Mesendoderm (in vitro differentiated cells): Measurements from ENCODE around the gene NNT.

Experiments
- DNase-seq: peaks from one replicate; pipeline ENCODE4 v3.0.0; 2013
- H2AK5ac ChIP-seq: 2 replicates; pipeline ENCODE4 v1.6.1; 2013; ENCODE audit warnings: low read length, inconsistent platforms
- H2BK120ac ChIP-seq: 2 replicates; pipeline ENCODE4 v1.6.1; 2013; ENCODE audit warnings: low read depth, mild to moderate bottlenecking, low read length, moderate library complexity, mixed read lengths
- H2BK15ac ChIP-seq: replicated peaks from 2 replicates; pipeline ENCODE4 v1.6.1; 2013; ENCODE audit warnings: low read depth, mild to moderate bottlenecking, moderate library complexity
- H2BK5ac ChIP-seq: 2 replicates; pipeline ENCODE4 v1.6.1; 2013; ENCODE audit warnings: low read length, inconsistent platforms
- H3K18ac ChIP-seq: 2 replicates; pipeline ENCODE4 v1.6.1; 2013; ENCODE audit warnings: mild to moderate bottlenecking, low read length, mixed read lengths
- H3K23ac ChIP-seq: one replicate; pipeline ENCODE4 v1.6.1; 2013; ENCODE audit warnings: low read length
- H3K27ac ChIP-seq: 2 replicates; pipeline ENCODE4 v1.5.1; 2013; ENCODE audit warnings: low read depth, mild to moderate bottlenecking, inconsistent platforms, low read length, moderate library complexity
- H3K27me3 ChIP-seq: 2 replicates; pipeline ENCODE4 v1.6.1; 2013; ENCODE audit warnings: low read length, control low read depth, mild to moderate bottlenecking, inconsistent platforms; ENCODE audit not compliant: insufficient read depth, poor library complexity
- H3K36me3 ChIP-seq: 2 replicates; pipeline ENCODE4 v1.6.1; 2013; ENCODE audit warnings: low read length, inconsistent platforms; ENCODE audit not compliant: control insufficient read depth, insufficient read depth
- H3K4ac ChIP-seq: one replicate; pipeline ENCODE4 v1.6.1; 2013; ENCODE audit warnings: low read depth, mild to moderate bottlenecking, low read length, moderate library complexity
- H3K4me1 ChIP-seq: 2 replicates; pipeline ENCODE4 v1.6.1; 2013; ENCODE audit warnings: low read depth, low read length, inconsistent platforms; ENCODE audit not compliant: control insufficient read depth
- H3K4me2 ChIP-seq: 2 replicates; pipeline ENCODE4 v1.6.1; 2013; ENCODE audit warnings: low read length
- H3K4me3 ChIP-seq: 2 replicates; pipeline ENCODE4 v1.5.1; 2013; ENCODE audit warnings: mild to moderate bottlenecking, low read length
- H3K56ac ChIP-seq: one replicate; pipeline ENCODE4 v1.6.1; 2013; ENCODE audit warnings: low read length
- H3K79me1 ChIP-seq: 2 replicates; pipeline ENCODE4 v1.6.1; 2013; ENCODE audit warnings: low read length, inconsistent platforms
- H3K79me2 ChIP-seq: 2 replicates; pipeline ENCODE4 v1.6.1; 2013; ENCODE audit warnings: mild to moderate bottlenecking, low read length; ENCODE audit not compliant: control insufficient read depth, insufficient read depth
- H3K9ac ChIP-seq: 2 replicates; pipeline ENCODE4 v1.6.1; 2013; ENCODE audit warnings: low read length, inconsistent platforms
- H4K5ac ChIP-seq: one replicate; pipeline ENCODE4 v1.6.1; 2013; ENCODE audit warnings: low read length
- H4K8ac ChIP-seq: one replicate; pipeline ENCODE4 v1.6.1; 2013; ENCODE audit warnings: low read depth, mild to moderate bottlenecking, control low read depth, low read length, moderate library complexity
- WGBS: extraction: QIAGEN DNeasy Blood & Tissue Kit; methylation state at CpG from one replicate; pipeline ENCODE4 v1.1.7; 2013; ENCODE audit warnings: low lambda C conversion rate, missing lambda C conversion rate; ENCODE audit not compliant: insufficient coverage; ENCODE audit errors: extremely low coverage; 5-methylcytosine and 5-hydroxymethylcytosine counted together

The NNT gene

GRCh38 chr5:43556857-43557542 lies 46.0 kb upstream of the NNT start, which contains the start of gene PAIP1:
PAIP1 (minus strand) TSS chr5:43557077; CDS start chr5:43556846, 231 bp downstream.
- Histone ChIP-seq H3K4me1 (peaks cover 5% of the 10 kb centered on the region), H3K27me3 (no peaks in the 10 kb centered on the region), H3K36me3 (no peaks in the 10 kb centered on the region), H2BK15ac (no peak within 1 kb of the TSS), H3K9ac (peak within 1 kb of the TSS; percentile 97), H3K23ac (no peak within 1 kb of the TSS), H3K4me3 (peak within 1 kb of the TSS; percentile 95), H3K4me2 (peak within 1 kb of the TSS; percentile 76), H4K8ac (peak within 1 kb of the TSS; percentile 99), H3K56ac (peak within 1 kb of the TSS; percentile 96), H3K27ac (peak within 1 kb of the TSS; percentile 95), H3K79me2 (peaks cover 29% of the 10 kb centered on the region), H3K4ac (peak within 1 kb of the TSS; percentile 95), H3K18ac (peak within 1 kb of the TSS; percentile 65), H4K5ac (no peak within 1 kb of the TSS), H3K79me1 (peaks cover 3% of the 10 kb centered on the region), H2AK5ac (no peak within 1 kb of the TSS), H2BK5ac (peak within 1 kb of the TSS; percentile 76), H2BK120ac (peak within 1 kb of the TSS; percentile 2)
- DNase-seq, result peak; percentile 94
- WGBS, result no CpG with 5 or more reads among the region's 79 CpGs

- H3K4me3 ChIP-seq, result no peak overlapping the region
- no CpG with 5 or more reads among the region's 2 CpGs for WGBS
- H3K27ac ChIP-seq, result no peak overlapping the region
- no peak overlapping the region for H2BK5ac ChIP-seq
- no peak overlapping the region for H3K18ac ChIP-seq
- H3K4ac ChIP-seq, result no peak overlapping the region
- no peak overlapping the region for H2BK15ac ChIP-seq
- H3K56ac ChIP-seq, result no peak overlapping the region
- no peak overlapping the region for H3K23ac ChIP-seq
- H3K4me1 ChIP-seq, result no peaks in the 10 kb centered on the region
- H3K79me2 ChIP-seq, result peaks cover 4% of the 10 kb centered on the region
- no peaks in the 10 kb centered on the region for H3K36me3 ChIP-seq
- H2BK120ac ChIP-seq, result no peak overlapping the region
- no peaks in the 10 kb centered on the region for H3K27me3 ChIP-seq
- no peak overlapping the region for H3K4me2 ChIP-seq
- H3K79me1 ChIP-seq, result no peaks in the 10 kb centered on the region
- no peak overlapping the region for H2AK5ac ChIP-seq
- no peak overlapping the region for H4K8ac ChIP-seq
- H3K9ac ChIP-seq, result no peak overlapping the region
- no peak overlapping the region for H4K5ac ChIP-seq
- no peak for DNase-seq
Observed at GRCh38 chr5:43560128-43560527, 42.9 kb upstream of the NNT start.

GRCh38 chr5:43561356-43561755 lies 41.6 kb upstream of the NNT start:
- Histone ChIP-seq H2BK5ac (no peak overlapping the region), H2AK5ac (no peak overlapping the region), H3K23ac (no peak overlapping the region), H3K4me2 (no peak overlapping the region), H3K79me2 (no peaks in the 10 kb centered on the region), H3K56ac (no peak overlapping the region), H3K4ac (no peak overlapping the region), H3K79me1 (no peaks in the 10 kb centered on the region), H4K8ac (no peak overlapping the region), H4K5ac (no peak overlapping the region), H3K4me1 (no peaks in the 10 kb centered on the region), H3K36me3 (no peaks in the 10 kb centered on the region), H3K4me3 (no peak overlapping the region), H2BK120ac (no peak overlapping the region), H3K18ac (no peak overlapping the region), H2BK15ac (no peak overlapping the region), H3K9ac (no peak overlapping the region), H3K27ac (no peak overlapping the region), H3K27me3 (no peaks in the 10 kb centered on the region)
- DNase-seq, result no peak

DNA sequence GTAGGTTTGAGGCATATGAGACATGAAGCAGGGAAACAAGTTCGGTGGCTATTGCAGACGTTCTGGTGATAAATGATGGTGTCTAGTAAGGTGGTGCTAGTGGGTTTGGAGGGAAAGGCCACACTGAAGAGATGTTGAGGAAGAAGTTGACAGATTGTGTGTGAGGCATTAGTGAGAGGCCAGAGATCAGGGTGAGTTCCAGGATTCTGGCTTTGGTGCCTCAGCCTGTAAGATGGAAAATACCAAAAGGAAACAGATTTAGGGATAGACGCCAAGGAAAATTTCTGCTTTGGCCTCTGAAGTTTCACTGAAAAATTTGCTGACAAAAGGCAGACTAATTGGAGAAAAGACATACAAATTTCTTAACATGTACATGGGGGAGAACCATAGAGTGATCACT lies 39.7 kb upstream of the NNT start:
- Histone ChIP-seq H3K27ac (no peak overlapping the region), H3K18ac (no peak overlapping the region), H3K23ac (no peak overlapping the region), H3K79me2 (no peaks in the 10 kb centered on the region), H2BK15ac (no peak overlapping the region), H3K4ac (no peak overlapping the region), H3K36me3 (no peaks in the 10 kb centered on the region), H2AK5ac (no peak overlapping the region), H2BK120ac (no peak overlapping the region), H2BK5ac (no peak overlapping the region), H3K4me1 (no peaks in the 10 kb centered on the region), H3K56ac (no peak overlapping the region), H4K8ac (no peak overlapping the region), H3K4me3 (no peak overlapping the region), H3K27me3 (no peaks in the 10 kb centered on the region), H3K4me2 (no peak overlapping the region), H3K79me1 (no peaks in the 10 kb centered on the region), H3K9ac (no peak overlapping the region), H4K5ac (no peak overlapping the region)
- WGBS, result no CpG with 5 or more reads among the region's 3 CpGs
- DNase-seq, result no peak

DNA sequence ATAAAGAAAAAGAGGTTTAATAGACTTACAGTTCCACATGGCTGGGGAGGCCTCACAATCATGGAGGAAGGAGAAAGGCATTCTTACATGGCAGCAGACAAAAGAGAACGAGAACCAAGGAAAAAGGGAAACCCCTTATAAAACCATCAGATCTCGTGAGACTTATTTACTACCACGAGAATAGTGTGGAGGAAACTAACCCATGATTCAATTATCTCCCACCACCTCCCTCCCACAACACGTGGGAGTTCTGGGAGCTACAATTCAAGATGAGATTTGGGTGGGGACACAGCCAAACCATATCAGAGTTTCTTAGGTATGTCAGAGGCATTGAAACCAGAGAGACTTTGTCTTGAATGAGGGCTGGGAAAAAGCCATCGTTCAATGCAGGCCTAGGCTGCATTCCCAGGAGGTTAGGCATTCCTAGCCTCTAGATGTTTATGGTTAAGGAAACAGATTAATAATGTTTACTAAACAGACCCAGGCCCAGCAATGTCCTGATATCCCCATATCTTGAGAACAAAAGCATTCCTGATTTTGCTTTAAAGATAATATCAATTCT lies 38.6 kb upstream of the NNT start:
- DNase-seq, result peak; percentile 57

GRCh38 chr5:43565043-43565442 lies 37.9 kb upstream of the NNT start:
- no peak overlapping the region for H2BK15ac ChIP-seq
- H2BK120ac ChIP-seq, result no peak overlapping the region
- no peak overlapping the region for H3K4ac ChIP-seq
- no peak overlapping the region for H3K4me2 ChIP-seq
- no peak for DNase-seq
- H2AK5ac ChIP-seq, result no peak overlapping the region
- H4K5ac ChIP-seq, result no peak overlapping the region
- H3K79me2 ChIP-seq, result no peaks in the 10 kb centered on the region
- H3K79me1 ChIP-seq, result no peaks in the 10 kb centered on the region
- no CpG with 5 or more reads among the region's 5 CpGs for WGBS
- no peak overlapping the region for H3K27ac ChIP-seq
- no peak overlapping the region for H3K23ac ChIP-seq
- no peak overlapping the region for H3K4me3 ChIP-seq
- no peak overlapping the region for H3K9ac ChIP-seq
- no peaks in the 10 kb centered on the region for H3K4me1 ChIP-seq
- H3K27me3 ChIP-seq, result no peaks in the 10 kb centered on the region
- H3K56ac ChIP-seq, result no peak overlapping the region
- H3K36me3 ChIP-seq, result no peaks in the 10 kb centered on the region
- no peak overlapping the region for H2BK5ac ChIP-seq
- no peak overlapping the region for H4K8ac ChIP-seq
- H3K18ac ChIP-seq, result no peak overlapping the region

More for the DNA sequence above, 38.6 kb upstream of the NNT start:
- H2BK120ac ChIP-seq, result no peak overlapping the region
- H3K23ac ChIP-seq, result no peak overlapping the region
- H2BK15ac ChIP-seq, result no peak overlapping the region
- no peak overlapping the region for H2BK5ac ChIP-seq
- no peaks in the 10 kb centered on the region for H3K79me1 ChIP-seq
- H3K4me3 ChIP-seq, result no peak overlapping the region
- no peak overlapping the region for H3K4me2 ChIP-seq
- H3K27me3 ChIP-seq, result no peaks in the 10 kb centered on the region
- H3K27ac ChIP-seq, result no peak overlapping the region
- no peak overlapping the region for H4K8ac ChIP-seq
- H3K36me3 ChIP-seq, result no peaks in the 10 kb centered on the region
- H3K4me1 ChIP-seq, result no peaks in the 10 kb centered on the region
- no peak overlapping the region for H3K18ac ChIP-seq
- no peaks in the 10 kb centered on the region for H3K79me2 ChIP-seq
- no peak overlapping the region for H3K9ac ChIP-seq
- no peak overlapping the region for H3K56ac ChIP-seq
- WGBS, result no CpG with 5 or more reads among the region's 5 CpGs
- H3K4ac ChIP-seq, result no peak overlapping the region
- no peak overlapping the region for H2AK5ac ChIP-seq
- no peak overlapping the region for H4K5ac ChIP-seq
